NCI-H146 (cell line): ENCODE data around the gene MYH6.

Source experiments
- DNase-seq: peaks from one replicate; lab custom pipeline; 2025; lab: John Stamatoyannopoulos, UW

Gene MYH6

GRCh38 chr14:23376482-23377197, 31.4 kb downstream of the MYH6 start, which contains the start of gene CMTM5:
CMTM5 (plus strand) TSS chr14:23377046; CDS start chr14:23377252, 206 bp downstream.
- no peak for DNase-seq

DNA sequence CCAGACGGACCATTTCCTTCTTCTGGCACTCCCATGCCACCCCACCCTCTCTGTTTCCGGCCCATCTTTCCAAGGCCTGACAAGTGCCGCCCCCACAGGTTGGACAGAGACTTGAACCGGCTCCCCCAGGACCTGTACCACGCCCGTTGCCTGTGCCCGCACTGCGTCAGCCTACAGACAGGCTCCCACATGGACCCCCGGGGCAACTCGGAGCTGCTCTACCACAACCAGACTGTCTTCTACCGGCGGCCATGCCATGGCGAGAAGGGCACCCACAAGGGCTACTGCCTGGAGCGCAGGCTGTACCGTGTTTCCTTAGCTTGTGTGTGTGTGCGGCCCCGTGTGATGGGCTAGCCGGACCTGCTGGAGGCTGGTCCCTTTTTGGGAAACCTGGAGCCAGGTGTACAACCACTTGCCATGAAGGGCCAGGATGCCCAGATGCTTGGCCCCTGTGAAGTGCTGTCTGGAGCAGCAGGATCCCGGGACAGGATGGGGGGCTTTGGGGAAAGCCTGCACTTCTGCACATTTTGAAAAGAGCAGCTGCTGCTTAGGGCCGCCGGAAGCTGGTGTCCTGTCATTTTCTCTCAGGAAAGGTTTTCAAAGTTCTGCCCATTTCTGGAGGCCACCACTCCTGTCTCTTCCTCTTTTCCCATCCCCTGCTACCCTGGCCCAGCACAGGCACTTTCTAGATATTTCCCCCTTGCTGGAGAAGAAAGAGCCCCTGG, 32.4 kb downstream of the MYH6 start:
- DNase-seq, result no peak

- DNase-seq, result no peak
These were observed 35.0 kb downstream of the MYH6 start for GRCh38 chr14:23373041-23373440.

DNA sequence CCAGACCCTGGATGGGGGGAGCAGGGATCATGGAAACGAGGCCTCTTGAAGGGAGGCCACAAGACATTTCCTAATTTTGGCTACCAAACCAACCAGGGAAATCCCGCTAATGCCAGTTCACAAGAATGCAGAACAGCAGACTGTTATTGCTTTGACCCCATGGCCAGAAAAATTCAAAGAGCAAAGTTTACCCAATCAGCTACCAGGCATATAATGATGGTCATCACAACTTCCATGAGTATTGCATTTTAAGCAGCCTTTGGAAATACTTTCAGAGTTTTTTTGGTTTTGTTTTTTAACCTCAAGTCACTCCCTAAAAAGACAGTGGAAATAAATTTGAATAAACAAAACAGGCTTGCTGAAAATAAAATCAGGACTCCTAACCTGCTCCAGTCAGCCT, 35.6 kb downstream of the MYH6 start, which contains the start of gene IL25:
TSS of gene IL25 (plus strand) at position 301 of the 400 bp plus-strand sequence.
- DNase-seq, result no peak

GRCh38 chr14:23371865-23372264, 36.2 kb downstream of the MYH6 start:
- DNase-seq, result no peak

DNA sequence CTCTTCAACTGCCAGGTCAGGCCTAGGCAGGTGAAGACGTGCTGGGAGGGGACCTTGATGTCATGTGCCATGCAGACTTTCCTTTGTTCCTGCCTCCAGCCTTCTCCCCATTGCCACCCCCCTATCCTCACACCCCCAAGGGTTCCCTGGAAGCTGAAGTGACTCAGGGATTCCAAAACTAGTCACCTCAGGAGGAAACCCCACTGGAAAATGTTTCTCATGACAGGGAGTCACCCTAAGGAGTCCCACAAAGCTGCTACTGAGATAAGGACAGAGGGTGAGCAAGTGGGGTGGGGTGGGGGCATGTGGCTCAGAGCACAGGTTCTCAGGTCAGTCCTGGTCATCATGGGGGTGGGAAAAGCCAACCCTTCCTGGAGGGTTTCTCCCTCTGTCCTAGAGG, 37.9 kb downstream of the MYH6 start:
- DNase-seq, result no peak

- no peak for DNase-seq
These were observed 41.6 kb downstream of the MYH6 start for GRCh38 chr14:23366426-23366921.

GRCh38 chr14:23365732-23366425, 42.2 kb downstream of the MYH6 start:
- DNase-seq, result no peak

GRCh38 chr14:23365036-23365731, 42.9 kb downstream of the MYH6 start, which contains the start of gene EFS:
EFS (minus strand) TSS chr14:23365172; CDS start chr14:23365025, 147 bp downstream.
- DNase-seq, result no peak

DNA sequence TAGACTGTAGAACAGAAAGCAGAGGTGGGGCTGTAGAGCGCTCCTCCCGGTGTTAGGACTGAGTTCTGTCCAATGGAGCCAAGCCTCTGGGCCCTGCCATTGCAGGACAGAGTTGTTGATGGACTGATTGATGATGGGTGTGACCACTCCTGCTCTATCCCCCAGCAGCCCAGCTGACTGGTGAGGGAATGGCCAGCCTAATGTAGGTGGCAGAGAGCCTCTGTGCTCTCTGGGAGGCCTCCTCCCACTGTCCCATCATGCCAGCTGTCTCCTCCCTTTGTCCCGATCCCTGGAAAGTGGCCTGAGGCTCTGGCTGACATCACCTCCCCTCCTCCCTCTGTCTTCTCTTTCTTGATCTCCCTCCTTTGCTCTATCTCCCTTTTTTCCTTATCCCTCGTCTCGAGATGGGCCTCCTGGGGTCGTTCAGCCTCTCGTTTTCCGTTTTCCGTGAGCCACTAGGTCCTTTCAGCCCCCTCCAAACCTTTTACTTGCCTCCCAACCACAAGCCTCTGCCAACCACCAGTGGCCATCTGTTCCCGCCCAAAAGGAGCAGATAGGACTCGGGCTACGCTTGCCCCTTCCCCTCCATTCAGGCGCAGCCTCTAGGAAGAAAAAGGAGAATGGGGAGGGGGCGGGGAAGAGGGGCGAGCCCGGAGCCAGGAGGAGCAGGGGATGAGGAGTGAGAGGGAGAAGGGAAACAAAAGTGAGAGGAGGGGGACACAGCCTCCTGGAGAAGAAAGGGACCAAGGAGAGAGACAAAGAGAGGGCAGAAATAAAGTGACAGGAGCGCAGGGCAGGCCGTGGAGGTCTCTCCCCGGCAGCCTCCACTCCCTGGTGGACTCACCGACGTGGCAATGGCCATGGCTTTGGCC, 43.7 kb downstream of the MYH6 start:
- DNase-seq, result no peak

- no peak for DNase-seq
These were observed 45.9 kb downstream of the MYH6 start for GRCh38 chr14:23362200-23362599.

GRCh38 chr14:23361763-23362162, 46.3 kb downstream of the MYH6 start:
- DNase-seq, result no peak

- no peak for DNase-seq
These were observed 46.8 kb downstream of the MYH6 start for GRCh38 chr14:23361320-23361719.

DNA sequence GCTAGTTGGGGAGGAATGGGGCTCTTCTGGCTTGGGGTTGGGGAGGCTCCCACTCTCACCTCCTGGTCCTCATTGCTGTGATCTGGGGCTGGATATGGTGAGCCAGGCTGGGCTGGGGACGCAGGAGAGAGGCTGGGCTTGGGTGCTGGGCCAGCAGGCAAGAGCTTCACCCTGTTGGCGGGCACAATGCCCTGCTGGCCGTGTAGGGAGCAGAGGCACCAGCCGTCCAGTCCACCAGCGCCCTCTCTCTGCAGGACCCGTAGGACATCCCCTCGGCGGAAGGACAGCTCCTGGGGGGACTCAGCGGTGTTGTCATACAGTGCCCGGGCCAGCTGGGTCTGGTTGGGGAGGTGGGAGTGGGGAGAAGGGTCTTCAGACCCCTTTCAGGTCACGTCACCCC, 47.6 kb downstream of the MYH6 start:
- DNase-seq, result no peak

- no peak for DNase-seq
These were observed 48.2 kb downstream of the MYH6 start for GRCh38 chr14:23359722-23360447.

- no peak for DNase-seq
These were observed 48.9 kb downstream of the MYH6 start for GRCh38 chr14:23359167-23359626.

GRCh38 chr14:23358553-23359166, 49.4 kb downstream of the MYH6 start:
- DNase-seq, result no peak

DNA sequence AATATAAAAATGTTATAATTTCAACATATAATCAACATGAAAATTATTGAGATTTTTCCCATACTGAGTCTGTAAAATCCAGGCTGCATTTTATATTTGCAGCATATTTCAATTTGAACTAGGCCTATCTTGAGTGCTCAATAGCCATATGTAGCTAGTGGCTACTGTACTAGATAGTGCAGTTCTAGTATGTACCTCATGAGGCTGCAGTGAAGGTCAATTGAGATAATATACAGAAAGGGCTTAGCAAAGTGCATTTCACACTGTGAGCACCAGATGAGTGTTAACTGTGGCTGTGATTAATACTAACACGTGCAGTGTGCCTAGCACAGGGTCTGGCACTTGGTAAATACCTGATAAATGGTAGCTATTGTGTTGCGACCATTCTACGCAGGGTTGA, 50.0 kb downstream of the MYH6 start:
- DNase-seq, result no peak

DNA sequence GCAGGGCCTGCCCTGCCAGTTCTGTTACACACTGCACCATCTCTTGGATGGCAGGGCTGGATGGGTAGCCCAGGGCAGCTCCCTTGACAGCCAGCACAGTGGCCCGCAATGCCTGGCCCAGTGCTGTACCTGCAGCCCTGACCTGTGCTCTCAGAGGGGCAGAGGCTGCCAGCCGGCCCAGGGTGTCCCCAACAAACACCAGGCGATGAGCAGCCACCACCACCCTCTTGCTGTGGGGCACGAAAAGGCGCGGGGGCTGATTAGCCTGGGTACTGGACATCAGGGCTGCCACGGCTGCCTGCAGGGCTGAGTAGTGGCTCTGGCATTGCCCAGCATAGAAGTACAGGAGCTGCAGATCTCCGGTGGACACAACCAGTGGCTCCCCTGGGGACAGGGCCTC, 50.8 kb downstream of the MYH6 start:
- no peak for DNase-seq

DNA sequence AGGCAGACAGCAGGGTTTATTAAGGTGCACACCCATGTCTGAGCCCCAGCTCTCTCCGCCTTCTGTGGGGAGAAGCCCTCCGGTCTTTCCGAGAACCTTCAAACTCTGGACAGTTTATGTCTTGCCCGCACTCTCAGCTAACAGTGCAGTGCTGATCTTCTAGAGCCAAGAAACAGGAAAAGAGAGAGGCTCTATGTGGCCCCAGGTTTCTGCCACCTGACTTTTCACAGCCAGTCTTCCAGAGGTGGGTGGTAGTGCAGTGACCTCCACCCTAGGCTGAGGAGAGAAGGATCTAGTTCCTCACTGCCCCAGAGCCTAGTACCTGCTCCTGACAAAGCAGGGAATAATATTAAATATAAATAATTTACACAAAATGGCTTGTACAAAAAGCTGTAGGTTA, 51.4 kb downstream of the MYH6 start:
- DNase-seq, result no peak
